Muscle of leg (tissue), 11 donors: ENCODE results near the gene PANX2. TPM values are rescaled to one million over a fixed set of nuclear protein-coding genes. Genes with fewer than 3 reads are reported as not detected.
"Not testable (repeated sequence)": the region's sequence is repeated elsewhere in the genome, so short reads cannot be mapped to it uniquely, and the experiment has no call there.

Experiments used
- DNase-seq: peaks from one replicate; pipeline ENCODE4 v3.0.0; 2013
- H3K27ac ChIP-seq: one replicate; pipeline ENCODE4 v1.5.1; 2013; ENCODE audit warnings: mild to moderate bottlenecking, low read length, control low read depth
- H3K27me3 ChIP-seq: one replicate; pipeline ENCODE4 v1.6.1; 2013; ENCODE audit warnings: low read length; ENCODE audit not compliant: control insufficient read depth, insufficient read depth
- H3K36me3 ChIP-seq: one replicate; pipeline ENCODE4 v1.6.1; 2013; ENCODE audit warnings: low read length; ENCODE audit not compliant: control insufficient read depth, insufficient read depth
- H3K4me1 ChIP-seq: one replicate; pipeline ENCODE4 v1.6.1; 2013; ENCODE audit warnings: low read length; ENCODE audit not compliant: control insufficient read depth, insufficient read depth
- H3K4me3 ChIP-seq: one replicate; pipeline ENCODE4 v1.5.1; 2013; ENCODE audit warnings: low read length, control low read depth
- H3K9me3 ChIP-seq: replicated peaks from 2 replicates; pipeline ENCODE4 v1.6.1; 2013; ENCODE audit warnings: low read depth, low read length; ENCODE audit not compliant: control insufficient read depth
- WGBS: methylation state at CpG from one replicate; pipeline ENCODE4 v1.1.5; 2013; ENCODE audit warnings: missing lambda C conversion rate; ENCODE audit not compliant: insufficient coverage; 5-methylcytosine and 5-hydroxymethylcytosine counted together
- polyA plus RNA-seq, 8 donors: library from polyadenylated mRNA; unstranded; fragments of 120-200 nt; gene quantifications; one replicate each; pipeline versions ENCODE4 v1.2.1 to v1.2.3, GENCODE V29; 2013; ENCODE audit warnings: inconsistent platforms in 1 of 8, low replicate concordance in 1 of 8; ENCODE audit not compliant: insufficient read length in 8 of 8, insufficient read depth in 1 of 8
- total RNA-seq: library from RNA; stranded (reverse); fragments of 120-200 nt; gene quantifications from one replicate; pipeline ENCODE4 v1.2.4, GENCODE V29; 2013

The PANX2 gene
- total and polyA plus RNA-seq, 9 donors = 0.04 to 0.19 (median 0.15) TPM

GRCh38 chr22:50147258-50148165 lies 23.0 kb upstream of the PANX2 start:
- H3K27me3 ChIP-seq = peaks cover 14% of the 10 kb centered on the region
- peaks cover 12% of the 10 kb centered on the region for H3K4me1 ChIP-seq
- H3K27ac ChIP-seq, H3K9me3 ChIP-seq, H3K36me3 ChIP-seq, H3K4me3 ChIP-seq, DNase-seq: not testable (repeated sequence)
- 78% methylated on average over 12 of the region's 26 CpGs for WGBS

- Histone ChIP-seq H3K9me3 (no peaks in the 10 kb centered on the region), H3K4me3 (no peak overlapping the region), H3K27me3 (peaks cover 10% of the 10 kb centered on the region), H3K36me3 (no peaks in the 10 kb centered on the region), H3K27ac (no peak overlapping the region), H3K4me1 (peaks cover 12% of the 10 kb centered on the region)
- WGBS = 80% methylated on average over 11 of the region's 12 CpGs
- no peak for DNase-seq
Measured at GRCh38 chr22:50148166-50148500, 22.4 kb upstream of the PANX2 start.

GRCh38 chr22:50148991-50149721 lies 21.4 kb upstream of the PANX2 start:
- Histone ChIP-seq H3K36me3 (no peaks in the 10 kb centered on the region), H3K27ac (no peak overlapping the region), H3K9me3 (no peaks in the 10 kb centered on the region), H3K4me3 (no peak overlapping the region), H3K27me3 (peaks cover 8% of the 10 kb centered on the region), H3K4me1 (peaks cover 12% of the 10 kb centered on the region)
- DNase-seq = peak; percentile 30
- 44% methylated on average over 19 of the region's 22 CpGs for WGBS

GRCh38 chr22:50150161-50151129 lies 20.1 kb upstream of the PANX2 start:
- no peak overlapping the region for H3K27ac ChIP-seq
- WGBS = 86% methylated on average over 33 of the region's 35 CpGs
- DNase-seq = no peak
- H3K4me3 ChIP-seq = no peak overlapping the region
- H3K36me3 ChIP-seq = no peaks in the 10 kb centered on the region
- H3K27me3 ChIP-seq = peaks cover 8% of the 10 kb centered on the region
- peaks cover 12% of the 10 kb centered on the region for H3K4me1 ChIP-seq
- H3K9me3 ChIP-seq = no peaks in the 10 kb centered on the region

- Histone ChIP-seq H3K4me3 (no peak overlapping the region), H3K9me3 (no peaks in the 10 kb centered on the region), H3K36me3 (no peaks in the 10 kb centered on the region), H3K27me3 (no peaks in the 10 kb centered on the region), H3K27ac (no peak overlapping the region), H3K4me1 (peaks cover 2% of the 10 kb centered on the region)
- DNase-seq = no peak
- 70% methylated on average over 24 of the region's 33 CpGs for WGBS
Measured at GRCh38 chr22:50151571-50152537, 18.7 kb upstream of the PANX2 start.

- Histone ChIP-seq H3K4me1 (no peaks in the 10 kb centered on the region), H3K9me3 (no peaks in the 10 kb centered on the region), H3K36me3 (no peaks in the 10 kb centered on the region), H3K27me3 (peaks cover 6% of the 10 kb centered on the region), H3K4me3 (no peak overlapping the region), H3K27ac (no peak overlapping the region)
- 68% methylated on average over 18 of the region's 25 CpGs for WGBS
- no peak for DNase-seq
Measured at GRCh38 chr22:50153056-50153755, 17.3 kb upstream of the PANX2 start.

- no peaks in the 10 kb centered on the region for H3K4me1 ChIP-seq
- no peaks in the 10 kb centered on the region for H3K36me3 ChIP-seq
- no peak overlapping the region for H3K4me3 ChIP-seq
- DNase-seq = no peak
- peaks cover 12% of the 10 kb centered on the region for H3K27me3 ChIP-seq
- no peak overlapping the region for H3K27ac ChIP-seq
- WGBS = 81% methylated on average over 6 of the region's 7 CpGs
- H3K9me3 ChIP-seq = no peaks in the 10 kb centered on the region
Measured at GRCh38 chr22:50153756-50154140, 16.8 kb upstream of the PANX2 start.

GRCh38 chr22:50157709-50158375 lies 12.7 kb upstream of the PANX2 start:
- no peak for DNase-seq
- WGBS = 68% methylated on average over 13 of the region's 21 CpGs
- H3K27me3 ChIP-seq = peaks cover 15% of the 10 kb centered on the region
- H3K4me3 ChIP-seq = no peak overlapping the region
- H3K9me3 ChIP-seq = no peaks in the 10 kb centered on the region
- no peak overlapping the region for H3K27ac ChIP-seq
- no peaks in the 10 kb centered on the region for H3K4me1 ChIP-seq
- no peaks in the 10 kb centered on the region for H3K36me3 ChIP-seq
